Mesothelial cell of epicardium (in vitro differentiated cells): Measurements from ENCODE around the gene IFITM2. TPM values are rescaled to one million over a fixed set of nuclear protein-coding genes. Genes with fewer than 3 reads are reported as not detected.
"Not testable (repeated sequence)": the region's sequence is repeated elsewhere in the genome, so short reads cannot be mapped to it uniquely, and the experiment has no call there.

Experiments used
- DNase-seq, 2 experiments: peaks; one replicate each; pipeline ENCODE4 v3.0.0; 2021; ENCODE audit warnings: low spot score in 2 of 2; ENCODE audit not compliant: unreplicated experiment in 2 of 2
- H3K27ac Mint-ChIP-seq: 2 replicates; pipeline ENCODE4 v1.8.0; 2021; ENCODE audit warnings: mixed read lengths
- H3K27me3 Mint-ChIP-seq: 2 replicates; pipeline ENCODE4 v1.8.0; 2021; ENCODE audit warnings: low read depth, mixed read lengths
- H3K36me3 Mint-ChIP-seq: 2 replicates; pipeline ENCODE4 v1.8.0; 2021; ENCODE audit warnings: mixed read lengths
- H3K4me1 Mint-ChIP-seq: 2 replicates; pipeline ENCODE4 v1.8.0; 2021; ENCODE audit warnings: mixed read lengths
- H3K4me3 Mint-ChIP-seq: 2 replicates; pipeline ENCODE4 v1.8.0; 2021; ENCODE audit warnings: mild to moderate bottlenecking, moderate library complexity, mixed read lengths
- H3K9me3 Mint-ChIP-seq: 2 replicates; pipeline ENCODE4 v1.8.0; 2021; ENCODE audit warnings: mixed read lengths
- total RNA-seq: library from RNA; stranded (reverse); gene quantifications from 3 replicates; pipeline ENCODE4 v1.2.1, GENCODE V29; 2021
- TF ChIP-seq, protein P1 (sequence below): fragments of 200-600 bp; sonication (generic); IDR thresholded peaks from one replicate; pipeline ENCODE4 v1.5.0; 2021; ENCODE audit warnings: antibody characterized with exemption; ENCODE audit not compliant: unreplicated experiment

The IFITM2 gene
- total RNA-seq, 1 donor from 2014 or later: 208 TPM

DNA sequence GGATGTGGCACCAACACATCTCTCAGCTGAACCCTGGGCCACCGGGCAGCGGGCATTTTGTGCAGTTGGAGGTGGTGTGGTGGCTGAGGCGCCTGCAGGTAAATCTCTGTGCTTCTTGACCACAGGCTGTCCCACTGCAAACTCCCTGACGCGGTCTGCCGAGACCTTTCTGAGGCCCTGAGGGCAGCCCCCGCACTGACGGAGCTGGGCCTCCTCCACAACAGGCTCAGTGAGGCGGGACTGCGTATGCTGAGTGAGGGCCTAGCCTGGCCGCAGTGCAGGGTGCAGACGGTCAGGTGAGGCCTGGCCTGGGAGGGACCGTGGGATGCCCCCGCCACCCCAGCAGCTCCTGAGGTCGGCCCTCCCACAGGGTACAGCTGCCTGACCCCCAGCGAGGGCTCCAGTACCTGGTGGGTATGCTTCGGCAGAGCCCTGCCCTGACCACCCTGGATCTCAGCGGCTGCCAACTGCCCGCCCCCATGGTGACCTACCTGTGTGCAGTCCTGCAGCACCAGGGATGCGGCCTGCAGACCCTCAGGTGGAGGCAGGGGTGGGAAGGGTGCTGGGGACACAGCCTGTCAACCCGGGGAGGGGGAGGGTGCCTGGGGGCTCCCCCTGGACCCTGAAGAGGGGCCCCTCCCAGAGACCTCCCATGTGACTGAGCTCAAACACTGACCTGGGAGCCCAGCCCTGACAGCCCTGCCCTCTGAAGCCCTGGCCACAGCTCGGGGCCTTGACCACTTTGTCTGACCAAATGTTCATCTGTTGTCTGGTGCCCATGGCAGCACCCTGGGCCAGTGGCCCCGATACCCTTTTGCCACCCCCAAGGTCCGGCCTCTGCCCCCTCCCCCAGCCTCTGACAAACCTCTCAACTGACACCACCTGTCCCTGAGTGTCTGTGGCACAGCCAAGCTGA, 23.3 kb upstream of the IFITM2 start:
- Mint-ChIP-seq H3K9me3 (no peaks in the 10 kb centered on the region), H3K36me3 (no peaks in the 10 kb centered on the region), H3K4me1 (peaks cover 16% of the 10 kb centered on the region), H3K27me3 (peaks cover 12% of the 10 kb centered on the region), H3K4me3 (no peak overlapping the region), H3K27ac (no peak overlapping the region)
- TF ChIP-seq, protein P1, sequence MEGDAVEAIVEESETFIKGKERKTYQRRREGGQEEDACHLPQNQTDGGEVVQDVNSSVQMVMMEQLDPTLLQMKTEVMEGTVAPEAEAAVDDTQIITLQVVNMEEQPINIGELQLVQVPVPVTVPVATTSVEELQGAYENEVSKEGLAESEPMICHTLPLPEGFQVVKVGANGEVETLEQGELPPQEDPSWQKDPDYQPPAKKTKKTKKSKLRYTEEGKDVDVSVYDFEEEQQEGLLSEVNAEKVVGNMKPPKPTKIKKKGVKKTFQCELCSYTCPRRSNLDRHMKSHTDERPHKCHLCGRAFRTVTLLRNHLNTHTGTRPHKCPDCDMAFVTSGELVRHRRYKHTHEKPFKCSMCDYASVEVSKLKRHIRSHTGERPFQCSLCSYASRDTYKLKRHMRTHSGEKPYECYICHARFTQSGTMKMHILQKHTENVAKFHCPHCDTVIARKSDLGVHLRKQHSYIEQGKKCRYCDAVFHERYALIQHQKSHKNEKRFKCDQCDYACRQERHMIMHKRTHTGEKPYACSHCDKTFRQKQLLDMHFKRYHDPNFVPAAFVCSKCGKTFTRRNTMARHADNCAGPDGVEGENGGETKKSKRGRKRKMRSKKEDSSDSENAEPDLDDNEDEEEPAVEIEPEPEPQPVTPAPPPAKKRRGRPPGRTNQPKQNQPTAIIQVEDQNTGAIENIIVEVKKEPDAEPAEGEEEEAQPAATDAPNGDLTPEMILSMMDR: no peak
- DNase-seq: no peak

DNA sequence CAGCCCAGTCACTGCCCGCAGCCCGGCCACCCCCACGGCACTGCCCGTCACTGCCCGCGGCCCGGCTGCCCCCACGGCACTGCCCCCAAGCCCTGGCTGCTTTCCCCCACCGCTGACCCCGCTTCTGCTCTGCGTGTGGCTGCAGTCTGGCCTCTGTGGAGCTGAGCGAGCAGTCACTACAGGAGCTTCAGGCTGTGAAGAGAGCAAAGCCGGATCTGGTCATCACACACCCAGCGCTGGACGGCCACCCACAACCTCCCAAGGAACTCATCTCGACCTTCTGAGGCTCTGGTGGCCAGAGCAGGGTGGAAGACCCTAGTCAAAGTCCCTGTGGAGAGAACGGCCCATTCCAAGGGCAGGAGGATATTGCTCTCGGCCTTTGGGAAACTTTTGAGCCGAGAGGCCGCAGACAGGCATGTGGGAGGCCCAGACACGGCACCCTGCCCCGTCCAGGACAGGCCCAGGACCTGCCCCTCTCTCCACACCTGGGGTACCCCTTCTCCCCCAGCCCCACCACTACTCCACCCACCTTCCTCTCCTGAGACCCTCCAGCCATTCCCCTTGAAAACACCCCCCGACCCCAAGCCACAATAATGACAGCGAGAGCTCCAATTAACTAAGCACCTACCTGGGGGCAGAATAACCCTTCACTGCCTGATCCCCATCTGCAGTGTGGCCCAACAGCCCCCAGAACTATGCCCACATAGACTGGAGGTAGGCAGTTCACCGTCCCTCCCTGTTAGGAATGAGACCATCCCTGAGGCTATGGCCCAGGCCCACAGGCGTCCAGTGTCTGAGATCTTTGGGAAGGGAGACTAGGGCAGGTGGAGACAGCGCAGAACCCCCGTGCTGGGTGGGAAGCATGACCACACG, 22.4 kb upstream of the IFITM2 start:
- DNase-seq: no peak
- H3K4me1 Mint-ChIP-seq: peaks cover 23% of the 10 kb centered on the region
- no peak overlapping the region for H3K4me3 Mint-ChIP-seq
- H3K9me3 Mint-ChIP-seq: no peaks in the 10 kb centered on the region
- peaks cover 12% of the 10 kb centered on the region for H3K27me3 Mint-ChIP-seq
- no peaks in the 10 kb centered on the region for H3K36me3 Mint-ChIP-seq
- TF ChIP-seq, protein P1: no peak
- peak overlapping the region; percentile 50 for H3K27ac Mint-ChIP-seq

DNA sequence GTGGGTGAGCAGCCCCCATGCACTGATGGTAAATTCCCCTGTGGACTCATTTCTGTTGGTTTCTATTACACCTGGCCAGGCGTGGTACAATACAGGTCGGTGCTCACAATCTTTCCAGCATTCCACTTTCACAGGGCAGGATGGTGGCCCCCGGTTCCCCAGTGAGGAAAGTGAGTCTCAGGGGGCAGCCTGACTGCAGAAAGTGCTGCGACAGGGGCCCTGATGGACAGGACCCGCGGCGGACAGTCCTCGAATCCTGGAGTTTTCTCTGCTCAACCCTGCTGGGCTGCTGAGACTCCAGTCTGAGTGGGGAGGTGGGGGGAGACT, 21.8 kb upstream of the IFITM2 start:
- Mint-ChIP-seq H3K36me3 (no peaks in the 10 kb centered on the region), H3K4me3 (no peak overlapping the region)

DNA sequence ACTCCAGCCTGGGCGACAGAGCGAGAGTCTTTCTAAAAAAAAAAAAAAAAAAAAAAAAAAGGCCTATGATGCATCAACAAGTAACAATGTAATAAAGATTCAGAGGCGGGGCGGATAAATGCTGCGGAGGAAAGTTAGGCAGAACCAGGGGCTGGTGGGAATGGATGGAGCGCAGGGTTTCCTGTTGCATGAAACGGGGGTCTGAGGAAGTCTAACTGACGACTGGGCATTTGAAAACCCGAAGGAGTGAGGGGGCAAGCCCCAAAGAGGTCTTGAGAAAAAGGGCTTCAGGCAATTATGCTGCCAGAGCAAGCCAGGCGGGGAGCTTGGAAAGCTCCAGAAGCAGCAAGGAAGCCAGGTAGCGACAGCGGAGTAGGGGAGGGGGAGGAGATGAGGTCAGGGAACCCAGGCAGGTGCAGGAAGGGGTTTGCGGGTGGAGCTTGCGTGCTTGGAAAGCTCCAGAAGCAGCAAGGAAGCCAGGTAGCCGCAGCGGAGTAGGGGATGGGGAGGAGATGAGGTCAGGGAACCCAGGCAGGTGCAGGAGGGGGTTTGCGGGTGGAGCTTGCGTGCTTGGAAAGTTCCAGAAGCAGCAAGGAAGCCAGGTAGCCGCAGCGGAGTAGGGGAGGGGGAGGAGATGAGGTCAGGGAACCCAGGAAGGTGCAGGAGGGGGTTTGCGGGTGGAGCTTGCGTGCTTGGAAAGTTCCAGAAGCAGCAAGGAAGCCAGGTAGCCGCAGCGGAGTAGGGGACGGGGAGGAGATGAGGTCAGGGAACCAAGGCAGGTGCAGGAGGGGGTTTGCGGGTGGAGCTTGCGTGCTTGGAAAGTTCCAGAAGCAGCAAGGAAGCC, 20.4 kb upstream of the IFITM2 start:
- not testable (repeated sequence) for H3K27ac Mint-ChIP-seq, H3K27me3 Mint-ChIP-seq, H3K36me3 Mint-ChIP-seq, DNase-seq, H3K9me3 Mint-ChIP-seq
- Mint-ChIP-seq H3K4me3 (peak overlapping the region; percentile 75), H3K4me1 (peaks cover 29% of the 10 kb centered on the region)

More for the DNA sequence above, 21.8 kb upstream of the IFITM2 start:
- Mint-ChIP-seq H3K9me3 (no peaks in the 10 kb centered on the region), H3K4me1 (peaks cover 23% of the 10 kb centered on the region), H3K27ac (no peak overlapping the region), H3K27me3 (peaks cover 12% of the 10 kb centered on the region)
- TF ChIP-seq, protein P1: no peak
- no peak for DNase-seq

DNA sequence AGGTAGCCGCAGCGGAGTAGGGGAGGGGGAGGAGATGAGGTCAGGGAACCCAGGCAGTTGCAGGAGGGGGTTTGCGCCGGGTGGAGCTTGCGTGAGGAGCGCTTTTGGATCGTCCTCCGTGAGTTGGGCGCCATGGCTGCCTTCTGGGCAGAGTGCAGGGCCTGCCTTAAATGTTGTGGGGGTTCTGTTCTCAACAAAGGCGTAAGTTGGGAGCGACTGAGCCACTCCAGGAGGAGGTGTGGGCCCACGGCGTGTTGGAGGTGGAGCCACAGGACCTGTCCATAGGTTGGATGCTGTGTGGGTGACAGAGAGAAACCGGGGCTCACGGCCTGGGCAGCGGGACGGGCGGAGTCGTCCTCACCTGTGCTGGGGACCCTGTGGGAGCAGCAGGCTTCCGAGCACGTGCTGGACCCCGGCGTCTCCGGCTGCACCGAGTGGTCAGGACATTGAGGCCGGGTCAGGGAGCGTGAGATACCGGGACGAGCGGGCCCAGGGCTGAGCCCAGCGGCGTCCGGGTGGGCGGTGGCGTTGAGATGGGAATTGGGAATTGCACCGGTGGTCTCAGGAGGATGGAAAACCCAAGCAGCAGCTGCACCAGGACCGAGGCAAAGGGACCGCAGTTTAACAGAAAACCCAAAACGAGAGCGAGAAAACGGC, 19.7 kb upstream of the IFITM2 start:
- no peak overlapping the region for H3K27ac Mint-ChIP-seq
- H3K4me1 Mint-ChIP-seq: peaks cover 29% of the 10 kb centered on the region
- DNase-seq: no peak
- peaks cover 10% of the 10 kb centered on the region for H3K27me3 Mint-ChIP-seq
- no peaks in the 10 kb centered on the region for H3K9me3 Mint-ChIP-seq
- peak overlapping the region; percentile 75 for H3K4me3 Mint-ChIP-seq
- no peaks in the 10 kb centered on the region for H3K36me3 Mint-ChIP-seq
- TF ChIP-seq, protein P1: no peak
